Stomach smooth muscle (tissue), 2 donors: ENCODE results near the gene SEPHS1.
"Not testable (repeated sequence)": the region's sequence is repeated elsewhere in the genome, so short reads cannot be mapped to it uniquely, and the experiment has no call there.

ENCODE experiments used
- H3K27ac ChIP-seq: one replicate; pipeline ENCODE4 v1.7.0; 2013; ENCODE audit warnings: mild to moderate bottlenecking, low read length, inconsistent platforms
- H3K27me3 ChIP-seq, 2 donors: one replicate each; pipeline ENCODE4 v1.7.0; 2013; ENCODE audit warnings: low read length in 2 of 2; ENCODE audit not compliant: insufficient read depth in 2 of 2, control insufficient read depth in 1 of 2
- H3K36me3 ChIP-seq, 2 donors: one replicate each; pipeline ENCODE4 v1.7.0; 2013; ENCODE audit warnings: low read length in 2 of 2; ENCODE audit not compliant: control insufficient read depth in 2 of 2, insufficient read depth in 2 of 2
- H3K4me1 ChIP-seq: one replicate; pipeline ENCODE4 v1.7.0; 2013; ENCODE audit warnings: low read length; ENCODE audit not compliant: control insufficient read depth, insufficient read depth
- H3K4me3 ChIP-seq, 2 donors: one replicate each; pipeline ENCODE4 v1.7.0; 2013; ENCODE audit warnings: low read length in 2 of 2
- H3K9ac ChIP-seq, 2 donors: one replicate each; pipeline ENCODE4 v1.7.0; 2013; ENCODE audit warnings: low read length in 2 of 2, mild to moderate bottlenecking in 1 of 2
- H3K9me3 ChIP-seq, 2 donors: one replicate each; pipeline ENCODE4 v1.7.0; 2013; ENCODE audit warnings: low read length in 2 of 2; ENCODE audit not compliant: control insufficient read depth in 2 of 2
- donor health status: healthy.
- donor health status: Pancreatic carcinoma.

SEPHS1 gene

DNA sequence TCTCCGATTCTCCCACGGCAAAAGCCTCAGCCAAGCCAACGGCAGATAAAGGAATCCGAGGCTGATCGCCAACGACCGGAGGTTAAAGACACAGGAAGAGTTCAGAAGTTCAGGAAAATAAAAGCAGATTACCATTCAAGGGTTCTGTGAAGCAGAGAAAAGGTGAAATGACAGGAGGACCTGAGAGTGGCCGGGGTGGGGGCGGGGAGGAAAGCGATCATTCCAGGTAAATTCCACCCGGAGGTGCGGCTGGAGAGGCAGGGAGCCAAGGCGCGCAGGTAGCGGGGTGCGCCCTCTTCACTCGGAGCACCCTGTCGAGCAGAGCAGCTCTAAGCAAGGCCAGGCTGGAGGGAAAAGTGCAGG, 35.3 kb upstream of the SEPHS1 start:
- Histone ChIP-seq H3K27me3 (peaks cover 11 to 16% of the 10 kb centered on the region in 2 donors), H3K4me3 (peak overlapping the region; percentile 17 to 55), H3K9ac (no peak overlapping the region), H3K9me3 (no peaks in the 10 kb centered on the region), H3K36me3 (no peaks in the 10 kb centered on the region), H3K4me1 (peaks cover 4% of the 10 kb centered on the region), H3K27ac (no peak overlapping the region)

DNA sequence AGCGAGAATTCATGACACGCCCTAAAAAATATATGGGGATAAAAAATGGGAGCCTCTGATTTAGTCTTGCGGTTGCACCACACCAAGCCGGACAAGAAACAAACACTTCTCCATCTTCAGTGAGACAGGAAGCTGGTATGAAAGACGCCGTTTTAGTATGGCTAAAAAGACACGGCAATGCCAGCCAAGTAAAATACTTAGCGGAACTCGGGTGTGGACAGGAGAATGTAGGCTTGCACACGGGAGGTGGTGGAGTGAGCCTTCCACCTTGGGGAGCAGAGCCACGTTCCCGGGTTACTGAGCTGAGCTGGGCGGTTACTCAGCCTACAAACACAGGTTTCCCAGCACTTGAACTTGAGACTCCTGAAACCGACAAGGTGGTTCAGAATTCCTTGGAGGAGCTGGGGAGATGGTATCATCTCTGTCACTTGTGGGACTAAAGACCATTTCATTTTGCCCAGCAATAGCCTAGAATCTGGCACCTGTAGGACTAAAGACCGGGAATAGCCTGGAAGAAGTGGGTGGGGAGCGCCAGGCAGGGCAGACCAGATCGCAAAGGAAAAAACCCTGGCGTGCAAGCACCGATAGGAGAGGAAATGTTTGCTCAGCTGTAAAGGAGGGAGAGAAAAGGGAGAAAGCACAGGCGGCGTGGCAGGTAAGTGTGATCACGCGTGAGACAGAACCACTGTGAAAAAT, 34.8 kb upstream of the SEPHS1 start:
- Histone ChIP-seq H3K36me3 (no peaks in the 10 kb centered on the region), H3K27me3 (peaks cover 11 to 16% of the 10 kb centered on the region in 2 donors), H3K9ac (no peak overlapping the region), H3K9me3 (no peaks in the 10 kb centered on the region), H3K4me3 (peak overlapping the region; percentile 17 to 55), H3K27ac (no peak overlapping the region), H3K4me1 (peaks cover 4% of the 10 kb centered on the region)

DNA sequence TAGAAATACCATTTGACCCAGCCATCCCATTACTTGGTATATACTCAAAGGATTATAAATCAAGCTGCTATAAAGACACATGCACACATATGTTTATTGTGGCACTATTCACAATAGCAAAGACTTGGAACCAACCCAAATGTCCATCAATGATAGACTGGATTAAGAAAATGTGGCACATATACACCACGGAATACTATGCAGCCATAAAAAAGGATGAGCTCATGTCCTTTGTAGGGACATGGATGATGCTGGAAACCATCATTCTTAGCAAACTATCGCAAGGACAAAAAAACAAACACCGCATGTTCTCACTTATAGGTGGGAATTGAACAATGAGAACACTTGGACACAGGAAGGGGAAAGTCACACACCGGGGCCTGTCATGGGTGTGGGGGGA, 31.0 kb upstream of the SEPHS1 start:
- H3K9me3 ChIP-seq, H3K4me3 ChIP-seq, H3K9ac ChIP-seq, H3K36me3 ChIP-seq, H3K27ac ChIP-seq, H3K4me1 ChIP-seq: not testable (repeated sequence)
- peaks cover 14 to 20% of the 10 kb centered on the region in 2 donors for H3K27me3 ChIP-seq

DNA sequence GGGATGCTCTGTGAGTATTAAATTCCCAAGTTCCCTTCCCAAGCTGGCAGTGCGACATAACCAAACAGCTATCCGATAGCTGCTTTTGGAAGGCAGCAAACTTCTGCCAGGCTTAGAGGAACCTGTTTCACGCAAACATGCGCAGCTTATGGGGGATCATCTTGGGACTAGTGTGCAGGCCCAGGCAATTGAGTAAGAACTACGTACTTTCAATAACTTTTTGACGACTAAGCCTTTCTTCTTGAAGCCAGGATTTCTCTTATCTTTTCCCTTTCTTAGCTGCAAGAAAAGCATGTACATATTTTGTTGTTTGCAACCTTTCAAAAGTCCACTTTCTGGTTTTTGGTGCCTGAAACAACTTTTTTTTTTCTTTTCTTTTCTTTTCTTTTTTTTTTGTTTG, 28.7 kb upstream of the SEPHS1 start:
- H3K4me3 ChIP-seq = no peak overlapping the region
- H3K27me3 ChIP-seq = peaks cover 3 to 7% of the 10 kb centered on the region in 2 donors
- H3K27ac ChIP-seq = no peak overlapping the region
- no peaks in the 10 kb centered on the region for H3K36me3 ChIP-seq
- no peak overlapping the region for H3K9ac ChIP-seq
- H3K4me1 ChIP-seq = no peaks in the 10 kb centered on the region
- H3K9me3 ChIP-seq = no peaks in the 10 kb centered on the region

DNA sequence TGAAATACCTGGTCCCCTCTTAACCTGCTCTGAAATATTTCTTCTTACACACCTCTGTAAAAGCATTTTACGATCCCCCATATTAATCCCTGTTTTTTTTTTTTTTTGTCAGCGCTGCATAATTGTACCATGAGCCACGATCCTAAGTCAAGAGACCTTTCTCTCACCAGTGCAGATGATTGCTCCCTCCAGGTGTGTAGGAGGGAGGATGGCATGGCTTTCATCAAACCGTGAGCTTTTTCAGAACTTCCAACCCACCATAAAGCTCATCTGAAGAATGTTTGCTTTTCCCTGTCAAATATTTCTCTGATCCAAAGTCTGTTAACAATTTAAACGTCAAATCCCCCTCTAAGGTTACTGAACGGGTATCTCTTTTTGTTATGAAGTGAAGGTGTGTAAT, 28.2 kb upstream of the SEPHS1 start:
- H3K4me3 ChIP-seq = no peak overlapping the region
- no peaks in the 10 kb centered on the region for H3K9me3 ChIP-seq
- peaks cover 3 to 7% of the 10 kb centered on the region in 2 donors for H3K27me3 ChIP-seq
- H3K36me3 ChIP-seq = no peaks in the 10 kb centered on the region
- no peak overlapping the region for H3K9ac ChIP-seq
- H3K27ac ChIP-seq = no peak overlapping the region
- H3K4me1 ChIP-seq = no peaks in the 10 kb centered on the region

DNA sequence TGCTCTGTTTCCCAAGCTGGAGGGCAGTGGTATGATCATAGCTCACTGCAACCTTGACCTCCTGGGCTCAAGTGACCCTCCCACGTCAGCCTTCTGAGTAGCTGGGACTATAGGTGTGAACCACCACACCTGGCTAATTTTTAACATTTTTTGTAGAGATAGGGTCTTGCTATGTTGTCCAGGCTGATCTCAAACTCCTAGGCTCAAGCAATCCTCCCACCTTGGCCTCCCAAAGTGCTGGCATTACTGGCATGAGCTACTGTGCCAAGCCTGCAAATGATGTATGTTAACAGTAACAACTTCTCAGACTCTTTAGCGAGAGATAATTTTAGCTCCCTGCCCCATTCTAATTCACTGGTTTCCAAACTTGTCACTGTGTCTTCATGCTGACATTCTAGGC, 27.7 kb upstream of the SEPHS1 start:
- no peak overlapping the region for H3K27ac ChIP-seq
- no peaks in the 10 kb centered on the region for H3K4me1 ChIP-seq
- H3K9me3 ChIP-seq = no peaks in the 10 kb centered on the region
- H3K27me3 ChIP-seq = peaks cover 3 to 7% of the 10 kb centered on the region in 2 donors
- H3K36me3 ChIP-seq = no peaks in the 10 kb centered on the region
- no peak overlapping the region for H3K4me3 ChIP-seq
- no peak overlapping the region for H3K9ac ChIP-seq

DNA sequence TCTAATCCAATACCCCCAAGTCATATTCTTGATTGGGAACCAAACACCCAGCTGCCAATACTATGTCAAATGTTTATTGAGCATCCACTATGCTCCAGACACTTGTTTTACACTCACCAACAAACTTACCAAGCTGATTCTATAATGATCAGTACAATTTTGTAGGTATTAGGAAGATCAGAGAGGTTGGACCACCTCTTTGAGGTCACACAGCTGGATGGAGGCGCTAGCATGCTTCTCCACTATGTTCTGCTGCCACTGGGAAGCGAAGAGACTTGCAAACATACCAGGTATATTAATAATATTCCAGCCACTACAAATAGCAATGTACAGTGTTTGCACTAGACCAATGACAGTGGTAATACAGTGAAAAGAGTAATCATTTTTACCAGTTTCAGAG, 25.6 kb upstream of the SEPHS1 start:
- H3K27ac ChIP-seq = no peak overlapping the region
- H3K36me3 ChIP-seq = no peaks in the 10 kb centered on the region
- peaks cover 3% of the 10 kb centered on the region in 2 donors for H3K27me3 ChIP-seq
- no peaks in the 10 kb centered on the region for H3K4me1 ChIP-seq
- no peaks in the 10 kb centered on the region for H3K9me3 ChIP-seq
- no peak overlapping the region for H3K4me3 ChIP-seq
- no peak overlapping the region for H3K9ac ChIP-seq

DNA sequence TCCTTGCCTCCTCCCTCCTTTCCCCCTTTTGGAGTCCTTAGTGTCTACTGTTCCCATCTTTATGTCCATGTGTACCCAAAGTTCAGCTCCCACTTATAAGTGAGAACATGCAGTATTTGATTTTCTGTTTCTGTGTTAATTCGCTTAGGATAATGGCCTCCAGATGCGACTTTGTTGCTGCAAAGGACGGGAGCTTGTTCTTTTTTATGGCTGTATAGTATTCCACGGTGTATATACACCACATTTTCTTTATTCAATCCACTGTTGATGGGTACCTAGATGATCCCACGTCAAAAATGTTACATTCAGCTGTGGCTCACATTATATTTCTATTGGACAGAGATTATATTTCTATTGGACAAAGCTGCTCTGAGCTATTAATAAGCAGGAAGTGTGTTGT, 24.4 kb upstream of the SEPHS1 start:
- H3K9me3 ChIP-seq = no peaks in the 10 kb centered on the region
- no peak overlapping the region for H3K27ac ChIP-seq
- H3K9ac ChIP-seq = no peak overlapping the region
- H3K4me1 ChIP-seq = no peaks in the 10 kb centered on the region
- no peaks in the 10 kb centered on the region for H3K36me3 ChIP-seq
- no peak overlapping the region for H3K4me3 ChIP-seq
- H3K27me3 ChIP-seq = peaks cover 3% of the 10 kb centered on the region in 2 donors

DNA sequence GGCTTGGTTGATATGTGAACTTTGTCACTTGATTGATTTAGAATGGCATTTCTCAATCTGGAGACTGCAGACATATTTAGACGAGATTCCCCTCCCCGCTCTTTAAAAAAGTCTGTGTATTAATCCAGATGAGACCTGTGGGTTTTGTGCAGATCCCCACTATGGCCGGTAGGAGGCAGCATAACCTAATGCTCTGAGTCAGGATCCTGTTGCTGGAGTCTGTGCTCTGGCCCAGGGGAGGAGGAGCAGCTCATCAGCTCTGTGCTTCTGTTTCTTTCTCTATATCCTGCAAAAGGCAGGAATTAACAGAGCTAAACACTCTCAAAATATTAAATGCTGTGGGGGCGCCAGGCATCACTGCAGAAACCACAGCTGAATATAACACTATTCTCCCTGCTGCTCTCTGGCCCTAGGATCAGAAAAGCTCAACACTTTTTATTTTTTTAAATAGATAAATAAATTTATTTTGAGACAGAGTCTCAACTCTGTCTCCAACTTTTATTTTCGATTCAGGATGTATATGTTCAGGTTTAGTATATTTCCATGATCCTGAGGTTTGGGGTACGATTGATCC, 23.9 kb upstream of the SEPHS1 start:
- H3K4me3 ChIP-seq = no peak overlapping the region

DNA sequence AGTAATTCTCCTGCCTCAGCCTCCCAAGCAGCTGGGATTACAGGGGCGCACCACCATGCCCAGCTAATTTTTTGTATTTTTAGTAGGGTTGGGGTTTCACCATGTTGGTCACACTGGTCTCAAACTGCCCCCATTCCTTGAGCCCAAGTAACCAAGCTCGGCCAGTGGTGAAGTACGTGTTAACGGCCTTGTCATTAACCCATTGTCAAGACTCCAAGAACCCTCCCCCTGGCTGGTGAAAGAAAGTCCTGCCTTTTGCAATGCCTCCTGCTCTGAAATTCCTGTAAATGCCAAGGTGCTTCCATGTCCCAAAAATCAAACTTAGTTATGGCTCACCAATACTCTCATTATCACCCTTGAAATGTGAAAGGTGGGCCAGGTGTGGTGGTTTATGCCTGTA, 18.8 kb upstream of the SEPHS1 start:
- Histone ChIP-seq H3K4me3 (no peak overlapping the region), H3K27ac (no peak overlapping the region), H3K4me1 (no peaks in the 10 kb centered on the region), H3K9ac (no peak overlapping the region), H3K9me3 (no peaks in the 10 kb centered on the region), H3K27me3 (no peaks in the 10 kb centered on the region), H3K36me3 (no peaks in the 10 kb centered on the region)

More for the DNA sequence above, 23.9 kb upstream of the SEPHS1 start:
- H3K4me1 ChIP-seq = no peaks in the 10 kb centered on the region
- no peak overlapping the region for H3K9ac ChIP-seq
- H3K27ac ChIP-seq = no peak overlapping the region
- peaks cover 3% of the 10 kb centered on the region in 2 donors for H3K27me3 ChIP-seq
- H3K9me3 ChIP-seq = no peaks in the 10 kb centered on the region
- H3K36me3 ChIP-seq = no peaks in the 10 kb centered on the region

DNA sequence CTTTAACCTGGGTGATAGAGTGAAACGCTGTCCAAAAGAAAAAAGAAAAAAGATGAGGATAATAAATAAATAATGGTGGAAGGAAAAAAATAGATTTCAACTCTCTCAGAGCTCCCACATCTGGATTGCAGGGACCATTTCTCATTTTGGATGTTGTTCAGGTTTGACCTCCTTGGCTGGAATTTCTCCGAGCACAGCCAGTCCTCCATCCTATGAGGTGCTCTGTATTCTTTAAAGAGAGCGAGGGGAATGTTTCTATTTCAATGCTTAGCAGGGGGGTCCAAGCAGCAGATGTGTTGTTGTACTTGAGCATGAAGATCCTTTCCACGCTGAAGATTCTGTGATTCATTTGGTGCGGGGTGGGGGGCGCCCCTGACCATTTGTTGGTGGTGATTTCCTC, 17.7 kb upstream of the SEPHS1 start:
- no peaks in the 10 kb centered on the region for H3K4me1 ChIP-seq
- H3K9me3 ChIP-seq = no peaks in the 10 kb centered on the region
- H3K4me3 ChIP-seq = no peak overlapping the region
- no peak overlapping the region for H3K27ac ChIP-seq
- H3K27me3 ChIP-seq = no peaks in the 10 kb centered on the region
- H3K36me3 ChIP-seq = no peaks in the 10 kb centered on the region
- no peak overlapping the region for H3K9ac ChIP-seq
